ENCODE measurements around the gene OXCT2. TPM values are rescaled to one million over a fixed set of nuclear protein-coding genes. Genes with fewer than 3 reads are reported as not detected.
"Not testable (repeated sequence)": the region's sequence is repeated elsewhere in the genome, so short reads cannot be mapped to it uniquely, and the experiment has no call there.

The OXCT2 gene
- not detected for total RNA-seq

DNA sequence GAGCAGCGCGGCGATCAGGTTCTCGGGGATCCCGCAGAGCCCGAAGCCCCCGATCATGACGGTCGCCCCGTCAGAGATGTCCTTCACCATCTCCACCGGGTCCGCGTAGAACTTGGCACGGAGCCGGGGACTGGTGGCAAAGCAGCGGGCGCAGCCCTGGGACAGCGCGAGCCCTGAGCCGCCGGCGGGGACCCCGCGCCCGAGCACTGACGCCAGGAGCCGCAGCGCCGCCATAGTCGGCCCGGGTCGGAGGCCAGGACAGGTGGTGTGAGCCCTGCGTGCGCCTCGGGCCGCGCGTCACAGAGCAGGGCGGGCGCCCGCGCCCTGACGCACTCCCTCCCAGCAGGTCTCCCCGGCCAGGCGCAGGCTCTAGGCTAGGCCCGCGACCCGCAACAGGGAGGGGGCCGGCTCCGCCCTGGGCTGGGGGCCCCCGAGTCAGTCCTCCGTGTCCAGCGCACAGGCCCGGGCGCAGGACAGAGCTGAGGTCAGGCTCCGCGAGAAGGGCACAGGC lies at the start of gene OXCT2:
Gene OXCT2, minus strand, starts transcription at position 327 of the 511 bp plus-strand sequence. Its CDS starts 93 bp downstream, at position 234.
- H3K27ac Mint-ChIP-seq; H3K36me3 Mint-ChIP-seq (ENCODE audit: low read depth); DNase-seq; CTCF ChIA-PET; POLR2A ChIA-PET; H3K9me3 Mint-ChIP-seq; H3K4me1 Mint-ChIP-seq; H3K27me3 Mint-ChIP-seq: not testable (repeated sequence)
- H3K4me3 Mint-ChIP-seq: peak within 1 kb of the TSS; percentile 41

DNA sequence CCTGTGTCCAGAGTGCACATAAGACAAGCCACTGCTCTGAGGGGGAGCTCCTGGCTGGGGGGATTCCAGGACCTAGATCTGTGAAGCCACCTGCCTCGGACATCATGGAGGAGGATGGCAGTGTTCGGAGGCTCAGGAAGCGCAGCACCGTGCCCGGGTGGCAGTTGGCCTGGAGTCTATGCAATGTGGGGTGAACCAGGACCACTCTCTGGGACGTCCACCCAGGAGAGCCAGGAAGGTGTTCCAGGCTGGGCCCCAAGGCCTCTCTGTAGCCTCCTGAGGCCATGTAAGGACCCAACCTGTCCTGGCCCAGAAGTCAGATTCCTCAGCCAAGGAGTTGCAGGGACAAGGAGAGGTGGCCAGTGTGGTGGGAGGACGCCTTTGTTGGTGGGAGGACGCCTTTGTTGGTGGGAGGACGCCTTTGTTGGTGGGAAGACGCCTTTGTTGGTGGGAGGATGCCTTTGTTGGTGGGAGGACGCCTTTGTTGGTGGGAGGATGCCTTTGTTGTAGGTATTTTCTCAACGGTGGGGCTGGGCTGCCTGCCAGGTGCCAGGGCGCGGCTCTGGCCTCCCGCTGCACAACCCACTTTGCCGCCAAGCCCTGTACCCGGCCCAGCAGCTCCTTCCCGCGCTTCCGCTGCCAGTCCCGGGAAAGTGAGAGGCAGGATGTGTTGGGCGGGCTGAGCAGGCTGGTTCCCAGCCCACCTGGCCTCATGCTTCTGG lies 48.1 kb upstream of the OXCT2 start:
- H3K27me3 Mint-ChIP-seq: peaks cover 2% of the 10 kb centered on the region
- ChIA-PET CTCF (interaction anchor here (0.8 to 3.3 kb wide), 5 partner anchors 20 to 154 kb away, joined by 3 to 20 read pairs (median 4); partner anchors contain the start of gene MYCL), POLR2A (interaction anchor here (0.6 kb wide), 1 partner anchor 86 kb away, joined by 3 read pairs; no protein-coding TSS in a partner anchor)
- peaks cover 9% of the 10 kb centered on the region for H3K4me1 Mint-ChIP-seq
- H3K36me3 Mint-ChIP-seq (ENCODE audit: low read depth): no peaks in the 10 kb centered on the region
- no peak for DNase-seq
- H3K27ac Mint-ChIP-seq: no peak overlapping the region
- no peaks in the 10 kb centered on the region for H3K9me3 Mint-ChIP-seq
- no peak overlapping the region for H3K4me3 Mint-ChIP-seq

DNA sequence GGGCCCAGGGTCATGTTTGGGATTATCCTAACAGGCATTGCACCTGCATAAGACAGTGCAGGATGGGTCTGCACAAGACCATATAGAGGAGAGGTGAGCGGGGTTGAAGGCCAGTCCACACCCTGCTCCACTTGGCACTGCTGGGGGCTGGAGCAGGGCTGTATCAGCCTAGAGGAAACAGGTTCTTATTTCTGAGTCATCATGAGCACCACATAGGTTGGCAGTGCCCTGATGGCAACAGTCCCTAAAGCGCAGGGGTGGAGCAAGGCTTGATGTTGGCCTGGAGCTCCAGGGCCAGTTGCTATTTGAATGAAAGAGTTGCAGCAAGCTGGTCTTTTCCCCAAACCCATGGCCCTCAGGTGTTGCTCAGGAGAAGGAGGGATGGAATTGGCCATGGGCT lies 47.3 kb upstream of the OXCT2 start:
- POLR2A ChIA-PET: no interaction called here

DNA sequence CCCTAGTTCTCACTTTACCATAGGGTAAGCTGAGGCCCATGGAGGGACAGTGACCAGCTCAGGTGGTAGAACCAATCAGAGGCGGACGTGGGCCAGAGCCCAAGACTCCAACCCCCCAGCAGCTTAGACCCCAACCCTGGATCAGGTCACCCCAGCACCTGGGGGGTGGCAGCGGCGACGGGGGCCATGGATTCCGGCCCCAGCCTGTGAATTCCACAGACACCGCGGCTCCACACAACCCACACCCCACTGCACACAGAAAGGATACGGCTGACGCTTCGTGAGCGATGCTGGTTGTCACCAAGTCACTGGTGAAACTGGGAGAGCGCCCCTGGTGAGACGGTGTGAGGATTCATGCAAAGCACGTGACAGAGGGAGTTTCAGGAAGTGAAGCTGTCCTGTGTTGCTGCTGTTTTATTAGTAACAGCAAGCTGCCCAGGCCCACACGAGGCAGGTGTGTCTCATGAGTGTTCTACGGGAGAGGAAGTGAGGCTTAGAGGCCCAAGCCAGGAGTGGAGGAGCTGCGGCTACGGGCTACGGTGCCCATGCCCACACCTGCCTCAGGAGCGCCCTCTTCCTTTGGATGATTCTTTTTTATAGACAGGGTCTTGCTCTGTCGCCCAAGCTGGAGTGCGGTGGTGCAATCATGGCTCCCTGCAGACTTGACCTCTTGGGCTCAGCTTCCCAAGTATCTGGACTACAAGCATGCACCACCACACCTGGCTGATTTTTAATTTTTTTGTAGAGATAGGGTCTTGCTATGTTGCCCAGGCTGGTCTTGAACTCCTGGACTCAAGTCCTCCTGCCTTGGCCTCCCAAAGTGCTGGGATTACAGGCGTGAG lies 46.2 kb upstream of the OXCT2 start:
- peak; percentile 68 for DNase-seq
- H3K4me3 Mint-ChIP-seq: peak overlapping the region; percentile 30
- CTCF ChIA-PET: interaction anchor here (0.5 to 3.3 kb wide), 11 partner anchors 11 to 1942 kb away, joined by 3 to 20 read pairs (median 3); partner anchors contain the start of gene MYCL
- POLR2A ChIA-PET; H3K4me1 Mint-ChIP-seq; H3K36me3 Mint-ChIP-seq (ENCODE audit: low read depth); H3K27me3 Mint-ChIP-seq; H3K9me3 Mint-ChIP-seq: not testable (repeated sequence)
- peak overlapping the region; percentile 81 for H3K27ac Mint-ChIP-seq

More for the DNA sequence above, 47.3 kb upstream of the OXCT2 start:
- CTCF ChIA-PET: interaction anchor here (1.0 to 3.3 kb wide), 4 partner anchors 19 to 155 kb away, joined by 3 to 20 read pairs (median 4); partner anchors contain the start of gene MYCL
- Mint-ChIP-seq H3K36me3 (ENCODE audit: low read depth) (no peaks in the 10 kb centered on the region), H3K27ac (no peak overlapping the region), H3K27me3 (peaks cover 2% of the 10 kb centered on the region), H3K9me3 (no peaks in the 10 kb centered on the region), H3K4me3 (no peak overlapping the region), H3K4me1 (peaks cover 9% of the 10 kb centered on the region)
- no peak for DNase-seq

DNA sequence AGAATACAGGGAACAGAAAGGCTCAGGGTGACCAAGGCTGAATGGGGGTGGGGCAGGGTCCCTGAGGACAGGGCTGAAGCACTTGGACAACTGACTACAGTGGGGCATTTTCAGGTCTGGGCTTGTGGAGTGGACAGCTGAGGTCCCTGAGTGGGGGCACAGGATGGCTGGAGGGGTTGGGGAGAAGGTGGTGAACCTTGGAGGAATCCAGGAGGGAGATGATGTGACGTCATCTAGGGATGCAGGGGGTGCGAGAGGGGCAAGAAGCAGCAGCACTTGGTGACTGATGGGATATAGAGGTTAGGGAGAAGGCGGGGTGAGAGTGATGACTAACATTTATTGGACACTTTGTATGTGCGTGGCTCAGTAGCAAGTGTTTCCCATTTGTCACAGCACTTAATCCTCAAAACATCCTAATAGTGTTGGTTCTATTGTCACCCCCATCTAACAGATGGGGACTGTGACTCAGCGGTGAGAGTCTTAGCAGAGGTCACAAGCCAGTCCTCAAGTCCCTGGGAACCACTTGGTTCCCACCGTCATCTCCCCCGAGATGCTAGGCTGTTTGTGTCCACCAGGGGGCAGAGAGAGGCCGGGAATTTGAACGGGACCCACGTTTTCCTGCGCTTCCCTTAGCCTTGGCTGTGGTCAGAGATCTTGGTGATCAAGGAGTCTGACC lies 45.4 kb upstream of the OXCT2 start:
- POLR2A ChIA-PET: no interaction called here
- no peaks in the 10 kb centered on the region for H3K36me3 Mint-ChIP-seq (ENCODE audit: low read depth)

DNA sequence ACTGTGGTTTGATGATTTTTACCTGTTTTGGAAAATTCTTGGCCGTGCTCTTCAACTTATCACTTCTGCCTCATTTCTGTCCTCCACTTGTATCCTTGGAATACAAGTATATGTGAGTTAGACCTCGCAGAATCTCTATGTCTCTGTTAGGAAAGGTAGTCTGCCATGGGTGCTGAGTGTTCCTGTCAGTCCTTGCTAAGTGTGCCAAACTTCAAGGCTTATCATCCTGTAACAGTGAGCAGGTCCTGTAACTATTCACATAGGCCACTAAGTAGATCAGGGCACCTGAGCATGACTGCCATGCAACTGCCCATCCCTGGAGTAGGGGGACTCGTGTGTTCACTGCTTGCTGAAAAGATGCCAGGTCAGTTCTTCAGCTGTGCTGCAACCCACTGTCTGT lies 41.8 kb upstream of the OXCT2 start:
- H3K27me3 Mint-ChIP-seq: no peaks in the 10 kb centered on the region
- no peak for DNase-seq
- no peak overlapping the region for H3K4me3 Mint-ChIP-seq
- CTCF ChIA-PET: interaction anchor here (0.6 kb wide), 1 partner anchor 233 kb away, joined by 3 read pairs; no protein-coding TSS in a partner anchor
- H3K4me1 Mint-ChIP-seq: peaks cover 9% of the 10 kb centered on the region
- POLR2A ChIA-PET: no interaction called here
- no peak overlapping the region for H3K27ac Mint-ChIP-seq
- no peaks in the 10 kb centered on the region for H3K36me3 Mint-ChIP-seq (ENCODE audit: low read depth)
- H3K9me3 Mint-ChIP-seq: no peaks in the 10 kb centered on the region

More for the DNA sequence above, 45.4 kb upstream of the OXCT2 start:
- CTCF ChIA-PET: interaction anchor here (0.6 to 3.3 kb wide), 9 partner anchors 12 to 187 kb away, joined by 3 to 20 read pairs (median 4); partner anchors contain the start of genes MYCL and PPIE
- peaks cover 9% of the 10 kb centered on the region for H3K4me1 Mint-ChIP-seq
- DNase-seq: peak; percentile 66
- peak overlapping the region; percentile 81 for H3K27ac Mint-ChIP-seq
- peak overlapping the region; percentile 30 for H3K4me3 Mint-ChIP-seq
- H3K27me3 Mint-ChIP-seq: no peaks in the 10 kb centered on the region
- H3K9me3 Mint-ChIP-seq: no peaks in the 10 kb centered on the region

DNA sequence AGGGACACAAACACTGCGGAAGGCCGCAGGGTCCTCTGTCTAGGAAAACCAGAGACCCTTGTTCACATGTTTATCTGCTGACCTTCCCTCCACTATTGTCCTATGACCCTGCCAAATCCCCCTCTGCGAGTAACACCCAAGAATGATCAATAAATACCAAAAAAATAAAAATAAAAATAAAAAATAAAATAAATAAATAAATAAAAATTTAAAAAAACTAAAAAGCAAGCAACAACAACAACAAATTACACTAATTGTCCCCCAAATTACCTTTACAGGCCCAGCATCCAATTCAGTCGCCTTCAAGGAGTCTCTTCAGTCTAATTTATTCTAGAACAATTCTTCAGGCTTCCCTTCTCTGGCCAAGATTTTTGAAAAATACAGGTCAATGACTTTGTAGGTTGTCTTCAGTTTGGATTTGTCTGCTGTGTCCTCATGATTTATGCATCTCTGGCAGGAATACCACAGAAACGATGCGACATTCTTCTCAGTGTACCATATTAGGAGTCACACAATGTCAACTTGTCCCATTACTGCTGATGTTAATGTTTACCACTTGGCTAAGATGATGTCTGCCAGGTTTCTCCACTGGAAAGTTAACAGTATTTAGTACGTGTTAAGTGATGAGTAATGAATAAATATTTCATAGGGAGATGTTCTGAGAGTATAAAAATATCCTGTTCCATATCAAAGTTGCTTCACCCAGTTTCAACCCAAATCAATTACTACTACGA lies 37.8 kb upstream of the OXCT2 start:
- Mint-ChIP-seq H3K27ac (no peak overlapping the region), H3K36me3 (ENCODE audit: low read depth) (peaks cover 1% of the 10 kb centered on the region), H3K4me3 (no peak overlapping the region), H3K4me1 (no peaks in the 10 kb centered on the region), H3K9me3 (no peaks in the 10 kb centered on the region), H3K27me3 (peaks cover 4% of the 10 kb centered on the region)
- no peak for DNase-seq
- POLR2A ChIA-PET: no interaction called here
- CTCF ChIA-PET: no interaction called here

DNA sequence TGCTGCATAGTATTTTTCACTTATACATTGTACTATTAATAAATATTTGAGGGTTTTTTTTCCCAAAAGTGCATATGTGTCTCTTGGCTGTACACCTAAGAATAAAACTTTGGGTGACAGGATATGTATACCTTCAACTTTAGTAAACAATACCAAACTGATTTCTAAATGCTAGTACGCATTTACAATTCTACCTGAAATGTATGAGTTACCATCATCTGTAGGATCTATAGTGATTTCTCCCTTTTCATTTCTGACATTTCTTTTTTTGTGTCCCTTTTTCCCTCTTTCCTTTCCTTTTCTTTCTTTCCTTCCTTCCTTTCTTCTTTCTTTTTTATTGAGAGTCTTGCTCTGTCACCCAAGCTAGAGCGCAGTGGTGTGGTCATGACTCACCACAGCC lies 34.2 kb upstream of the OXCT2 start:
- H3K27me3 Mint-ChIP-seq: peaks cover 7% of the 10 kb centered on the region
- H3K36me3 Mint-ChIP-seq (ENCODE audit: low read depth): peaks cover 1% of the 10 kb centered on the region
- no peaks in the 10 kb centered on the region for H3K9me3 Mint-ChIP-seq
- CTCF ChIA-PET: no interaction called here
- POLR2A ChIA-PET: no interaction called here
- no peaks in the 10 kb centered on the region for H3K4me1 Mint-ChIP-seq
- H3K4me3 Mint-ChIP-seq: no peak overlapping the region
- H3K27ac Mint-ChIP-seq: no peak overlapping the region
- no peak for DNase-seq

DNA sequence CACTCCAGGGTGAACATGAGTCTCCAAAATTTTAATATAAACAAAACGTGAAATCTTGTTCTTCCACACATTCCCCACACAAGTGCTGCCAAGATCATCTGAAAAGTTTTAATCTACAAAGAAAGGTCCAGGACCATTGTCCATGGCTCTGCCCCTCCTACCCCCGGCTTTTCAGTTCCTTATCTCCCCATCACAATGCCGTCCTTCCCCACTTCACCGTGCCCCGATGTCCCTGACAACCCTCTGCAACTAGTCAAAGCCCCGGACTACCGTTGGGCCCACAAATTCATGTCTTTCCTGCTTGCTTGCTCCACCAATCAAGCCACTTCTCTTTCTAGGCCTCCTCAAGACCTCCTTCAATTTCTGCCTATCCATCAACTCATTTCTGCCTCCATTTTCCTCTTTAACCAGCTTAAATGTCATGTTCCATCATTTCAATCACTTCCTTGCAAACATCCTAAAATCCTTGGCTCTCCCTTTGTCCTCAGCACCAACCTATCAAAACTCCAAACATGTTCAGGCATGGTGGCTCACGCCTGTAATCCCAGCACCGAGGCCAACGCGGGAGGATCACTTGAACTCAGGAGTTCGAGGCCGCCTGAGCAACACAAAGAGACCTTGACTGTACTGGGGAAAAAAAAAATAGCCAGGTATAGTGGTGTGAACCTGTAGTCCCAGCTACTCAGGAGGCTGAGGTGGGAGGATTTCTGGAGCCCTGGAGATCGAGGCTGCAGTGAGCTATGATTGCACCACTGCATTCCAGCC lies 31.5 kb upstream of the OXCT2 start:
- Mint-ChIP-seq H3K4me3 (no peak overlapping the region), H3K27me3 (peaks cover 7% of the 10 kb centered on the region), H3K27ac (no peak overlapping the region), H3K4me1 (peaks cover 13% of the 10 kb centered on the region), H3K36me3 (ENCODE audit: low read depth) (peaks cover 4% of the 10 kb centered on the region), H3K9me3 (no peaks in the 10 kb centered on the region)
- no peak for DNase-seq
- POLR2A ChIA-PET: no interaction called here
- CTCF ChIA-PET: interaction anchor here (0.6 kb wide), 1 partner anchor 1070 kb away, joined by 5 read pairs; no protein-coding TSS in a partner anchor

DNA sequence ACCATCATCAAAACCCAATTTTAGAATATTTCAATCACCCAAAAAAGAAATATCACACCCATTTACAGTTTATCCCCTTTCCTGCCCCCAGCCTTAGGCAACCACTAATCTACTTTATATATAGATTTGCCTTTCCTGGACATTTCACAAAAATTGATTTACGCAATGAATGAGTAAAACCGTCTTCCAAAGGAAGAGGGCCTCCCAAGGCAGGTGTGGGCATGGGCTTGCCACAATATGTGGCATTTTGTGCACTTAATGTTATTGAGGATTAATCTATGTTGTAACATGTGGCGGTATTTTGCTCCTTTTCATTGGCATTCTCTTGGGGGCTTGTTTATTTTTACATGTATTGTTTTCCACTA lies 29.3 kb upstream of the OXCT2 start:
- H3K27me3 Mint-ChIP-seq: peaks cover 7% of the 10 kb centered on the region
- peaks cover 3% of the 10 kb centered on the region for H3K36me3 Mint-ChIP-seq (ENCODE audit: low read depth)
- no peak overlapping the region for H3K27ac Mint-ChIP-seq
- H3K4me1 Mint-ChIP-seq: peaks cover 13% of the 10 kb centered on the region
- no peak for DNase-seq
- no peak overlapping the region for H3K4me3 Mint-ChIP-seq
- CTCF ChIA-PET: interaction anchor here (0.7 to 2.1 kb wide), 6 partner anchors 15 to 158 kb away, joined by 3 to 6 read pairs (median 3); partner anchors contain the start of gene PPIE
- POLR2A ChIA-PET: no interaction called here
- no peaks in the 10 kb centered on the region for H3K9me3 Mint-ChIP-seq

DNA sequence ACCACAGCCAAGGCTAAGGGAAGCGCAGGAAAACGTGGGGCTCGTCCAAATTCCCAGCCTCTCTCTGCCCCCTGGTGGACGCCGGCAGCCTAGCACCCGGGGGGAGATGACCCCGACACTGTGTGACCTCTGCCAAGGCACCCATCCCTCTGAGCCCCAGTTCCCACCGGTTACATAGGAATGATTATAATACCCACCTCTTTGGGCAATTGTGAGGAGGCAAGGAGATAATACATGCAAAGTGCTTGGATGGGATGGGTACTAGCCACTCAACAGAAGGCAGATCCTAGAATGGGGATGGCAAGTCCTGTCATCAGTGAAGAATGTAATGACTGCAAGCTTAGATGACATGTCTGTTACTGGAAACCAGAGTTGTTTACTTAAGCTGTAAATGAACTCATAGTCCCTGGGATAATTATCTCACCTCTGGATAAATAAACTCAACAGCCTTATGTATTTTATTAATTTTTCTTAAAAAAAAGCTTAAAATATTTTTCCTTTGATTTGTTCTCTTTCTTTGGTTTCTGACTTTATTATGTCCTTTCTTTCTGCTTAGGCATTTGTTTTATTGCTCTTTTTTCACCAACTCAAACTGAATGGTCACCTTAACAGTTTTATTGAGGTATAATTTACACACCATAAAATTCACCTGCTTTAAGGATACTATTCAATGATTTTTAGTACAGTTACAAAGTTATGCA lies 28.8 kb upstream of the OXCT2 start:
- Mint-ChIP-seq H3K27ac (peak overlapping the region; percentile 94), H3K4me3 (peak overlapping the region; percentile 35), H3K4me1 (peaks cover 13% of the 10 kb centered on the region), H3K9me3 (no peaks in the 10 kb centered on the region), H3K36me3 (ENCODE audit: low read depth) (peaks cover 3% of the 10 kb centered on the region), H3K27me3 (peaks cover 6% of the 10 kb centered on the region)
- CTCF ChIA-PET: interaction anchor here (0.7 to 2.2 kb wide), 13 partner anchors 11 to 549 kb away, joined by 3 to 9 read pairs (median 3); partner anchors contain the start of genes BMP8B and PPIE
- POLR2A ChIA-PET: no interaction called here
- peak; percentile 55 for DNase-seq

Data from activated CD4-positive, alpha-beta T cell treated with anti-CD3 and anti-CD28 coated beads, Interleukin-2, amount 10 ng/mL, durations not matched to agents 7 days and 5 days (primary cell).